DND-41 (cell line): Measurements from ENCODE around the gene DDX51.

ENCODE experiments used
- ATAC-seq: fragments of 200-7000 bp; cut with Tn5 transposase; 3 replicates; pipeline ENCODE4 v1.9.1; 2021; ENCODE audit warnings: low read depth; ENCODE audit not compliant: insufficient read depth
- DNase-seq: peaks from one replicate; pipeline ENCODE4 v3.0.0-alpha.2; 2020
- H2AFZ ChIP-seq: 2 replicates; pipeline ENCODE4 v1.6.0; 2012; ENCODE audit warnings: low read depth, low read length
- H3K27ac ChIP-seq: 2 replicates; pipeline ENCODE4 v1.5.1; 2012; ENCODE audit warnings: low read length, inconsistent platforms
- H3K27me3 ChIP-seq: fragments of 200-600 bp; sonication (generic); 2 replicates; pipeline ENCODE4 v1.6.0; 2012; ENCODE audit warnings: low read length, mild to moderate bottlenecking, inconsistent platforms; ENCODE audit not compliant: insufficient read depth, poor library complexity
- H3K36me3 ChIP-seq: 2 replicates; pipeline ENCODE4 v1.5.1; 2012; ENCODE audit warnings: low read length, inconsistent platforms; ENCODE audit not compliant: insufficient read depth
- H3K4me1 ChIP-seq: 2 replicates; pipeline ENCODE4 v1.5.1; 2012; ENCODE audit warnings: mild to moderate bottlenecking, low read length; ENCODE audit not compliant: insufficient read depth
- H3K4me2 ChIP-seq: 2 replicates; pipeline ENCODE4 v1.6.0; 2012; ENCODE audit warnings: mild to moderate bottlenecking, moderate library complexity, low read length, inconsistent platforms; ENCODE audit not compliant: insufficient read depth
- H3K4me3 ChIP-seq, 2 experiments: fragments of 200-600 bp in 1 of 2; shearing (Covaris generic) in 1 of 2; 2 replicates each; pipeline ENCODE4 v1.5.1; 2012 to 2016; ENCODE audit warnings: inconsistent platforms in 2 of 2, low read length in 2 of 2, mild to moderate bottlenecking in 2 of 2, low read depth in 1 of 2, moderate library complexity in 1 of 2
- H3K79me2 ChIP-seq: 2 replicates; pipeline ENCODE4 v1.6.0; 2012; ENCODE audit warnings: low read length, inconsistent platforms; ENCODE audit not compliant: insufficient read depth
- H3K9ac ChIP-seq: 2 replicates; pipeline ENCODE4 v1.6.0; 2012; ENCODE audit warnings: low read depth, mild to moderate bottlenecking, inconsistent platforms, low read length, moderate library complexity
- H3K9me3 ChIP-seq: 2 replicates; pipeline ENCODE4 v1.5.1; 2012; ENCODE audit warnings: low read length, moderate library complexity, mild to moderate bottlenecking, inconsistent platforms; ENCODE audit not compliant: insufficient read depth, severe bottlenecking
- H4K20me1 ChIP-seq: 2 replicates; pipeline ENCODE4 v1.6.0; 2012; ENCODE audit warnings: low read length; ENCODE audit not compliant: insufficient read depth
- CTCF ChIP-seq: IDR thresholded peaks from 2 replicates; pipeline ENCODE4 v1.5.1; 2012; ENCODE audit warnings: borderline replicate concordance, low read length, moderate library complexity, mild to moderate bottlenecking; ENCODE audit not compliant: poor library complexity, severe bottlenecking; ENCODE audit errors: extremely low read depth
- EZH2 ChIP-seq: IDR thresholded peaks from 3 replicates; pipeline ENCODE4 v1.6.1; 2012; ENCODE audit warnings: borderline replicate concordance, low read depth, mild to moderate bottlenecking, moderate library complexity, low read length, inconsistent platforms; ENCODE audit not compliant: severe bottlenecking

The DDX51 gene

GRCh38 chr12:132111654-132112304, 32.3 kb downstream of the DDX51 start:
- DNase-seq (no peak), ATAC-seq (no peak)
- H2AFZ ChIP-seq, result no peak overlapping the region
- H3K27me3 ChIP-seq, result no peaks in the 10 kb centered on the region
- peaks cover 83% of the 10 kb centered on the region for H3K36me3 ChIP-seq
- no peak overlapping the region for H3K4me2 ChIP-seq
- H3K9ac ChIP-seq, result no peak overlapping the region
- no peaks in the 10 kb centered on the region for H4K20me1 ChIP-seq
- no peaks in the 10 kb centered on the region for H3K4me1 ChIP-seq
- no peaks in the 10 kb centered on the region for H3K79me2 ChIP-seq
- no peak overlapping the region for H3K4me3 ChIP-seq
- no peak overlapping the region for H3K27ac ChIP-seq
- TF ChIP-seq EZH2, result no peak
- no peak for TF ChIP-seq CTCF
- no peaks in the 10 kb centered on the region for H3K9me3 ChIP-seq

- Histone ChIP-seq H2AFZ (no peak overlapping the region), H3K79me2 (peaks cover 3% of the 10 kb centered on the region; the same call in 1 of the 2 replicates), H3K4me1 (no peaks in the 10 kb centered on the region), H4K20me1 (no peaks in the 10 kb centered on the region), H3K27ac (no peak overlapping the region), H3K27me3 (no peaks in the 10 kb centered on the region), H3K9me3 (no peaks in the 10 kb centered on the region), H3K4me2 (no peak overlapping the region), H3K36me3 (peaks cover 74% of the 10 kb centered on the region), H3K4me3 (no peak overlapping the region), H3K9ac (no peak overlapping the region)
- TF ChIP-seq EZH2, result no peak
- no peak for TF ChIP-seq CTCF
- DNase-seq, result no peak
- ATAC-seq, result no peak
Observed at GRCh38 chr12:132110677-132111076, 33.4 kb downstream of the DDX51 start.

- Histone ChIP-seq H3K4me3 (no peak overlapping the region), H3K79me2 (peaks cover 5% of the 10 kb centered on the region; the same call in 1 of the 2 replicates), H3K36me3 (peaks cover 72% of the 10 kb centered on the region), H2AFZ (no peak overlapping the region), H4K20me1 (peaks cover 6% of the 10 kb centered on the region; the same call in 1 of the 2 replicates), H3K9me3 (no peaks in the 10 kb centered on the region), H3K4me2 (no peak overlapping the region), H3K4me1 (no peaks in the 10 kb centered on the region), H3K27me3 (no peaks in the 10 kb centered on the region), H3K27ac (no peak overlapping the region), H3K9ac (no peak overlapping the region)
- ATAC-seq (no peak), DNase-seq (no peak)
- TF ChIP-seq CTCF, result no peak
- no peak for TF ChIP-seq EZH2
Observed at GRCh38 chr12:132109741-132110140, 34.4 kb downstream of the DDX51 start.
